HL-60/S4 (cell line): ENCODE results near the gene PAFAH1B1.
"Not testable (repeated sequence)": the region's sequence is repeated elsewhere in the genome, so short reads cannot be mapped to it uniquely, and the experiment has no call there.

Experiments
- in situ Hi-C: fragments of 300-500 bp; cut with MboI; formaldehyde crosslinking; loops from 2 replicates; pipeline ENCODE4 v1.14.3; 2022; ENCODE audit warnings: low sequenced_read_pairs

PAFAH1B1 gene

GRCh38 chr17:2593821-2594721 is 617 bp downstream of the PAFAH1B1 start:
- in situ Hi-C loops: no loop called here

DNA sequence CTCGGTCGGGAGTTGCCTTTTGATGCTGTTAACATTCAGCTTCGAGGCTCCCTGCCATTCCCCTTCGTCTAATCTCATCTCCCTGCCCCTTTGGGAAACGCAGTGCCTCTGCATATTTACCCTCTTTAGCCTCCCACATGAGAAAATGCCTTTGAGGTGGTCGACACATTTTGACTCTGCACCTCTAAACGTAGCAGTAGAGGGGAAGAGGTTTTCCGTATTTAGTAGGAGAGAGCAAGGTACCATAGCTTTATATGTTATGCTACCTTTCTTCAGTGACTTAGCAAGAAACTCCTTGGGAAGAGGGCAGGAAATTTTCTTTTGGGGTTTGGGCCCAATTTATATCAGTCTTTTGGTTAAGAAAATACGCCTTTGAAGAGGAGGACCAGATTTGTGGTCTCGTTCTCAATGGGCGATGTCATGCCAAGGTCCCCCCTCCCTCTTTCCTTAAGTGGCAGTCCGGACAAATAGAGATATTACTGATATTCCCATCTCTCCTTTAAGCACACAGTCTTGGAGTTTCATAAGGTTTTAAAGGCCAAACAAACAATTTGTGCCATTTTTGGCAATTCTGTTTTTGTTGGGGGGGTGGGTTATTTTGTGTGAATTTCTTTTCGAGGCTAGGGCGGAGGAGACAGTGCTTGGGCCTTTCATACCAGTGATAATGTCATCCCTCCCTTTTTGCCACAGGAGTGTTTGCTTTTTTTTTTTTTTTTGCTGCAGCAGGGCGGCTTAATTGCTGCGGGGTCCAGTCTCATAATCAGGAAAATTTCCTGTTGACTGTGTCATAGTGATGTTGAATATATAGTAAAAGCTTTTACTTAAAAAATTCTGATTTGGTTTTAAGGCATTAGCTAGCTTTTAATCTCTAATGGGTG is 1.5 kb downstream of the PAFAH1B1 start:
- in situ Hi-C loops: no loop called here

- in situ Hi-C loops: no loop called here
Measured at GRCh38 chr17:2595716-2596115, 2.3 kb downstream of the PAFAH1B1 start.

GRCh38 chr17:2598166-2598565 is 4.7 kb downstream of the PAFAH1B1 start:
- in situ Hi-C loops: no loop called here

GRCh38 chr17:2602597-2603017 is 9.2 kb downstream of the PAFAH1B1 start:
- in situ Hi-C loops: no loop called here

GRCh38 chr17:2608350-2608913 is 15.0 kb downstream of the PAFAH1B1 start:
- in situ Hi-C loops: no loop called here

DNA sequence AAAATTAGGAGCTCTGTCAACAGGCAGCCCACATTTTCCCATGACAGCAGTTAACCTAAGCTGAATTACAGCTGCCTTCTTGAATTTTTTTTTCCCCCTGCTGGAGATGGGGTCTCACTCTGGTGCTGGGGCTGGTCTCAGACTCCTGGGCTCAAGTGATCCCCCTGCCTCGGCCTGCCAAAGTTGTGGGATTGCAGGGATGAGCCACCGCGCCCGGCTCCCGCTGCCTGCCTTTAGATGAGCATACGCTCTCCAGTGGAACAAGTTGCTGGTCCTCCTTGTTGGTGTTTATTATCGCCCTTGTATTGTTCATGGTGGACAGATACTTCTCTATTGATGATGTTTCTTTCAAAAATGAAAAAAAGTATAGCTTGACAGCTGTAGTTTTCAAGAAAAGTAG is 15.6 kb downstream of the PAFAH1B1 start:
- in situ Hi-C loops: no loop called here

DNA sequence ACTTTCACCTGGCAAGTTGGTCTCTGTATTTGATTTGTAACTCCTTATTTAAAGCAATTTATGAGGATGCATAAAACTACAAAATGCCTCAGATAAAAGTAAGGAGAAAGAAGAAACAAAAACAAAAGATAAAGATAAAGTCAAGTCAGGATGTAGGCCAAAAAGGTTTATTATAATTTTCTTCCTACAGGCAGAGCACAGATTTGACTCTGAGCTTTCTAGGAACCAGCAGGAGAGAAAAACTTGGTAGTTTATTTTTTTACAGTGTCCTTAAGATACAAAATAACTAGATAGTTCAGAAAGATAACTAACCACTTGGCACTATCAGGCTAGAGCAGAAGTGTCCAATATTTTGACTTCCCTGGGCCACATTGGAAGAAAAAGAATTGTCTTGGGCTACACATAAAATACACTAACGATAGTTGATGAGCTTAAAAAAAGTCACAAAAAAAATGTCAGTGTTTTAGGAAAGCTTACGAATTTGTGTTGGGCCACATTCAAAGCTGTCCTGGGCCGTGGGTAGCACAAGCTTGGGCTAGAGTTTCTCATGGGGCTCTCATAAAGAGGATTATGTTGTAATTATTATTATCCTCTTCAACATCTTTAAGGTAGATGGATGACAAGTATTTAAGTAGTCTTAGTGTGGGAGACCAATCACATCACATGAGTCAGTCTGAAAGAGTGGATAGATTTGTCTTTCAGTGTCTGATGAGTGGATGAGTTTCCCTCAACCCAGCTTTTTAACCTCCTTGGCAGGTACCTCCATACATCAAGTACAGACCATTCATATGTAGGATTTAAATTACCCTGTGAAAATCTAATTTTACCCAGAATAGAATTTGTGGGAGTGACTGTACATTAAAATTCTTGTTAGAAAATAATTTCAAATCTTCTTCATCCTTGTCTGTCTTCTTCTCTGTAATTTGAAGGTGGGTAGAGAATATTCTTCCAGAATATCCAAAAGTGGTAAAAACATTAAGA is 17.0 kb downstream of the PAFAH1B1 start:
- in situ Hi-C loops: no loop called here

DNA sequence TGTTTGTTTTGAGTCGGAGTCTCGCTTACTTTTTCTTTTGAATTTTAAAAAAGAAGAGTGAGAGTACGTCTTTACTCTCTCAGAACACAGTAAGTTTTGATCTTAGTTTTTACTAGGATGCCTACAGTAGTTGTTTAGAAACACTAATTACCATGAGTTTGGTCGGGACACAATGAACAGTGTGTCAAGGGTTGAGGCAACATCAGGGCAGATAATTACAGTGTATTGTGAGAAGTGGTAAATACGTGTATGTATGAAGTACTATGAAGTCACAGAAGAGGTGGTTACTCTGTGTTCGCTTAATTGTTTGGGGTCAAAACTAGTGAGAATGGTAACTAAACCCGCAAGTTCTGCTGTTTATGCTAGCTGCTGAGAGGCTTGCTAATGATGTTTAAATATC is 18.2 kb downstream of the PAFAH1B1 start:
- in situ Hi-C loops: no loop called here

GRCh38 chr17:2612630-2613029 is 19.2 kb downstream of the PAFAH1B1 start:
- in situ Hi-C loops: no loop called here

DNA sequence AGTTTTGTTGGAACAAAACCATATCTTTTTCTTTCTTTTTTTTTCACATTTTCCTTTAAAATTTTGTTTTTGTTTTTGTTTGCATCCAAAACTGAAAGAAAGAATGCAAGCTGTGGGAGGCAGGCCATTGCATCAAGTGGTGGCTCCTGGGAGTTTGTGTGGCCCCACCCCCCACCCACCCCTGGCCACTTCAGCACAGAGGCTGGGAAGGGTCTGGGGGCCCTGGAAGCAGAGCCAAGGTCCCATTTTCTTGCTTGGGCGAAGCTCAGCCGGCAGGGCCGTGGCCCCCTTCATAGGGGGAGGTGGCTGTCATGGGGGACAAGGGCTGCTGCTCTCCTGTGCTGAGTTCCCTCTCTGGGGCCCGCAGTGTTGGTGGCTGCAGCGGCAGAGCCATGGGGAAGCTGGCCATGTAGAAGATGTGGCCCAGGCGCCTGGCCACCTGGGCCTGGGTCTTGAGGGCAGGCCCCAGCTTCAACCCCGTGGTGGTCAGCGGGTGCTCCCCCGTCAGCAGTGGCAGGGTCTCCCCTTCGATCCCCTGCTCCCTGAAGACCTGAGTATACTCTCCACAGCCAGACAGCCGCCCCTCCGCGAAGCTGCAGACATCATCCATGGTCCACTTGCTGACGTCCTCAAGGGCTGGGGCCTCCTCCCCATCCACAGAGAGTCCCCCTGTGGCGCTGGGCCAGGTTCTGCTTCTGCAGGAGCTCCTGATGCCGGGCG is 19.8 kb downstream of the PAFAH1B1 start:
- in situ Hi-C loops: no loop called here

GRCh38 chr17:2615882-2616281 is 22.4 kb downstream of the PAFAH1B1 start:
- in situ Hi-C loops: no loop called here

- in situ Hi-C loops: no loop called here
Measured at GRCh38 chr17:2621241-2621640, 27.8 kb downstream of the PAFAH1B1 start.

DNA sequence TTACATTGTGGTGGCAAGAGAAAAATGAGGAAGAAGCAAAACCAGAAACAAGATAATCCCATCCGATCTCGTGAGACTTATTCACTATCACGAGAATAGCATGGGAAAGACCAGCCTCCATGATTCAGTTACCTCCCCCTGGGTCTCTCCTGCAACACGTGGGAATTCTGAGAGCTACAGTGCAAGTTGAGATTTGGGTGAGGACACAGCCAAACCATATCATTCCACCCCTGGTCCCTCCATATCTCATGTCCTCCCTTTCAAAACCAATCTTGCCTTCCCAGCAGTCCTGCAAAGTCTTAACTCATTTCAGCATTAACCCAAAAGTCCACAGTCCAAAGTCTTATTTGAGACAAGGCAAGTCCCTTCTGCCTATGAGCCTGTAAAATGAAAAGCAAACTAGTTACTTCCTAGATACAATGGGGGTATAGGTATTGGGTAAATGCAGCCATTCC is 28.5 kb downstream of the PAFAH1B1 start:
- in situ Hi-C loops: not testable (repeated sequence)

GRCh38 chr17:2622721-2623301 is 29.4 kb downstream of the PAFAH1B1 start:
- in situ Hi-C loops: not testable (repeated sequence)

GRCh38 chr17:2624292-2624731 is 30.9 kb downstream of the PAFAH1B1 start:
- in situ Hi-C loops: no loop called here

- in situ Hi-C loops: not testable (repeated sequence)
Measured at GRCh38 chr17:2626626-2627219, 33.3 kb downstream of the PAFAH1B1 start.

DNA sequence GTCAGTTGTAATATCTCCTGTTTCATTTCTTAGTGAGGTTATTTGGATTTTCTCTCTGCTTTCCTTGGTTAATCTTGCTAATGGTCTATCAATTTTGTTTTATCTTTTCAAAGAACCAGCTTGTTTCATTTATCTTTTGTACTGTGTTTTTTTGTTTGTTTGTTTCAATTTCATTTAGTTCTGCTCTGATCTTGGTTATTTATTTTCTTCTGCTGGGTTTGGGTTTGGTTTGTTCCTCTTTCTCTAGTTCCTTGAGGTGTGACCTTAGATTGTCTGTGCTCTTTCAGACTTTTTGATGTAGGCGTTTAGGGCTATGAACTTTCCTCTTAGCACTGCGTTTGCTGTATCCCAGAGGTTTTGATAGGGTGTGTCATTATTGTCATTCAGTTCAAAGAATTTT is 35.5 kb downstream of the PAFAH1B1 start:
- in situ Hi-C loops: not testable (repeated sequence)

DNA sequence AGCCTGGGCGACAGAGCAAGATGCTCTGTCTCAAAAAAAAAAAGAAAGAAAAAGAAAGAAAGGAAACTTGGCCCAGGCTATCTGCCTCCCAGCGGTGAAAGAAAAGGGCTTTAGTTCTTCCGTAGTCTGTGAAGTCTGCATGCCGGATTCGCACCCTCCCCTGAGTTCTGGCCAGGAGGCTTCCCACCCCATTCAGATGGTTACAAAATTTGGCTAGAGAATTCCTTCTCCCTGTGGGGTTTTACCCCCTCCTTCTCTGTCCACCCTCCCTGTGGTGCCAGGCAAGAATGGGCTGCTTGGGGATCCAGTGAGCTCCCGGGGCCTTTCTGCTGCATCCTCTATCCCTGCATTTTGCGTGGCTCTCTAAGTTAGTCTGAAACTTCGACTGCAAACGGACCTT is 37.8 kb downstream of the PAFAH1B1 start:
- in situ Hi-C loops: no loop called here
